Amygdala (tissue), 56 donors: ENCODE results near the gene KDM3A.

ENCODE experiments used
- DNase-seq, 56 donors: peaks; one replicate each; lab custom pipeline; 2025; lab: John Stamatoyannopoulos, UW

The KDM3A gene

DNA sequence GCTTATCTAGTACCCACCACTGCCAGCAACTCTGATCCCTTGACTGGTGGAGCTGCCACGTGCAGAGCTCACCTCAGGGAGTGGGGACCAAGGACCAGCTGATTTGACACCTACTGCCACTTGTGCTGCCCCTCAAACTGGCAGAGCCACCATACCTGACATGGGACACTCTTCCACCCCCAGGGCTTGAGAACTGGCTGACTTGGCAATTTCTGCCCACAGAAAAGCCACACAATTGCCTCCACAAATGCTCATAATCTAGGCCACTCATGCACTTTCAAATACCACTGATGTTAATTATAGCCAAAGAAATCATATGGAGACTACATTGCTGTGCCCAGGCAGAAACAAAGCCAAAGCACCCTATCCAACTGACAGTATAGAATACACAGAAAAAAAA lies 11.8 kb upstream of the KDM3A start:
- no peak for DNase-seq

DNA sequence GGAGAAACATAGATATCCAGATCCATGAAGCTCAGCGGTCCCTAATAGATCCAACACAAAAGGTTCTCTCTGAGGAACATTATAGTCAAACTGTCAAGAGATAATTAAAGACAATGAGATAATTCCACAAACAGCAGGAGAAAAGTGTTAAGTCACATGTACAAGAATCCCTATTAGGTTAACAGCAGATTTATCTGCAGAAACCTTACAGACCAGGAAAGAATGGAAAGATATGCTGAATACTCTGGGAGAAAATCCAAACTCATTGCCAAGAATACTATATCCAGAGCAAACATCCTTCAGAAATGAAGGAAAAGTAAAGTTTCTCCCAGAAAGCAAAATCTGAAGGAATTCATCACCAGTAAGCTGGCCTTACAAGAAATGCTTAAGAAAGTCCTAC lies 10.8 kb upstream of the KDM3A start:
- no peak for DNase-seq

DNA sequence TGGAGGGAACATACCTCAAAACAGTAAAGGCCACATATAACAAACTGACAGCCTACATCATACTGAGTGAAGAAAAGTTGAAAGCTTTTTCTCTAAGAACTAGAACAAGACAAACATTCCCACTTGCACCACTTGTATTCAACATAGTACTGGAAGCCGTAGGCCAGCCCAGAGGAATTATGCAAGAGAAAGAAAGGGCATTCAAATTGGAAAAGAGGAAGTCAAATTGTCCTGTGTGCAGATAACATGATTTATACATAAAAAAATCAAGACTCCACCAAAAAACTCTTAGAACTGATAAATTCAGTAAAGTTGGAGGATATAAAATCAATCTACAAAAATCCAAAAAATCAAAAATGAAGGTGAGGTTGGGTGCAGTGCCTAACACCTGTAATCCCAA lies 8.0 kb upstream of the KDM3A start:
- no peak for DNase-seq

DNA sequence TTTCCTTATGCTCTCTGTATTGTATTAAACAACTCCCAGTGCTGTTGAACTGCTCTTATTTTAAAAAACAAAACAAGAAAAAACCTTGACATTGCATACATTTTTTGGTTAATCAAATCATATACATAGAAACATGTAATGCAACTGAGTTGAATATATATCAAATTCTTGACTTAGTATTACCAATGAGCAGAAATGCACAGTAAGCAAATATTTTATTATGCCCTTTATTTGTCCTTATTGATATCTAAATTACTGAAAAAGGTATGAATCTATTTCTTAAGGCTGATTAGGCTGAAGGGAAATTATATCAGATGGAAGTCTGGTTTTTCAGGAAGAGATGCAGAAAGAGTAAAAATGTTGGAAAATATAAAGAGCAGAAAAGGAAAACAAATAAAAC lies 6.9 kb upstream of the KDM3A start:
- DNase-seq: no peak

DNA sequence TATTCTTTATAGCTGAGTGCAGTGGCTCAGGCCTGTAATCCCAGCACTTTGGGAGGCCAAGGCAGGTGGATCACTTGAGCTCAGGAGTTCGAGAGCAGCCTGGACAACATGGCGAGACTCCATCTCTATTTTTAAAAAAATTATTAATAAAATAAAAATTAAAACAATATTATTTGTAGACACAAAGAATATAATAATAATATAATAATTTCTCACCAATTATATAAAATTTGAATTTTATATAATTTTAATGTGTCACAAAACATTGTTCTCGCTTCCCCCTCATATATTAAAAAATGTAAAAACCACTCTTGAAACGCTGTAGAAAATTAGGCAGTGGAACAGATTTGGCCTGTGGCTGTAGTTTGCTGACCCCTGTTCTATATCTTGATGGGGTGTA lies 5.6 kb upstream of the KDM3A start:
- DNase-seq: no peak

DNA sequence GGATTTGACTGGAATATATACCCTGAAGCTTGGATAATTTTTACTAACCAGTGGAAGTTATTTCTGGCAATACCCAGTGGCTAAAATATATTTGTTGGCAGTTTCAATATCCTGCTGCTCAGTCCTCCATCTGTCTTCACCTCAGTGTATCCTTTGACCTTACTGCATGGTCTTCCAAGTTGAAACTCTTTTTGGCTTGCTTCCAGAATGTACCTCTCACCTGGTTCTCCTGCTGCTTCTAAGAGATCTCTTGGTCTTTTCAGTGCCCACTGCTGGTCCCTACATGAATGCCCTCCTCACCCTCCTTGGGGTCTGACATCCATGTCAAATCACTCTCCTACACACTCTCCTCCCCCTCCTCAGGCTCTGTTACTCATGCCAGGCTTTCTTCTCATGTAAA lies 4.8 kb upstream of the KDM3A start:
- no peak for DNase-seq

DNA sequence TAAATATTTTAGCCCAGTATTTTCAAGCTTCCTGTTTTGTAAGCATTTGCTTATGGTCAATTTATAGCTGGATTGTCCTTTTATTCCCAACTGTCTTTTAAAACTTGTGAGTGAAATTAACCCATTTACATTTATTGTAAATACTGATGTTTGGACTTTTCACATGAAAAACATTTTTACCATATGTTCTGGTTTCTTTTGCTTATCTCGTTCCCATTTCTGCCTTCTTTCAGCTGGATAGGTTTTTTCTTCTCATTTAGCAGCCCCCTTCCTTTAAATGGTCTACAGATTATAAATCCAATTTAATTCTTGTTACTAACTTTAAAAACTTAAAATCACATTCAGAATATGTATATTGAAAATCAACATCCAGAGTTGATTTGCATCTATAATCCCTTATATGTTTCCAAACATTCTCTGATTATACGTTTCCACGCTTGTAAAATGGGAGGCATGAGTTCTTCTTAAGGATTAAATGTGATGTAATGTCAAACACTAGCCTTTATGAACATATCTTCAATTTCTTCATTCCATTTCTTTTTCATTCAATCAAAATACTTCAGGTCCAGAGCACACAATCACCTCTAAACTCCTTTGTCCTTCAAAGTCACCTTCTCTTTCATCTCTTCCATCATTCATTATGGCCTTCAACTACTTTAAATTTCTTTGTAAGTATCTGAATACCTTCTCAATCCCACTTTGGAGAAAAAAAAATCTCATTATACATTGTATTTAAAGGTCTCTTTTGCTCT lies 1.1 kb upstream of the KDM3A start:
- no peak for DNase-seq

DNA sequence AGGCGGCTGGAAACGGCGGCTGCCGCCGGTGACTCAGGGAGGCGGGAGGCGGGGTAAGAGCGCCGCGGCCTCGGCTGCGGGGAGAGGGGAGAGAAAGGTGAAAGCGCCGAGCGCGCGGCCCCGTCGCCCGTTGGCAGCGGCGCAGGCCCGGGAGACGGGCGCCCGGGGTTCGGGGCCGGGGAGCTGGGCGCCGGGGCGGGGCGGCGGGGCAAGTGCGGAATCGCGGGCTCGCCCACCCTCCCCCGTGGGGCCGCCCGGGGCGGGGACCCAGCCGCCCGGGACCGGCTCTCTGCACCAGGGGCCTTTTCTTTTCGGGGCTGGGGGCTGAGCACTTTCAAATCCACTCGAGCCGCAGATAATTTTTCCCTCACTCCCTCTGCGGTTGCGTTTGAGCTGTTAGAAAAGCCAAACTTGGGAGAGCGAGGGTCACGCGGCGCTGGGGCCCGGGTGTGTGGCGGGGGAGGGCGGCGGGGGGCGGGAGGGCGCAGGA lies 266 bp downstream of the KDM3A start:
- DNase-seq: peak in 3 of 56 donors; percentile 36 to 66 (median 52)

DNA sequence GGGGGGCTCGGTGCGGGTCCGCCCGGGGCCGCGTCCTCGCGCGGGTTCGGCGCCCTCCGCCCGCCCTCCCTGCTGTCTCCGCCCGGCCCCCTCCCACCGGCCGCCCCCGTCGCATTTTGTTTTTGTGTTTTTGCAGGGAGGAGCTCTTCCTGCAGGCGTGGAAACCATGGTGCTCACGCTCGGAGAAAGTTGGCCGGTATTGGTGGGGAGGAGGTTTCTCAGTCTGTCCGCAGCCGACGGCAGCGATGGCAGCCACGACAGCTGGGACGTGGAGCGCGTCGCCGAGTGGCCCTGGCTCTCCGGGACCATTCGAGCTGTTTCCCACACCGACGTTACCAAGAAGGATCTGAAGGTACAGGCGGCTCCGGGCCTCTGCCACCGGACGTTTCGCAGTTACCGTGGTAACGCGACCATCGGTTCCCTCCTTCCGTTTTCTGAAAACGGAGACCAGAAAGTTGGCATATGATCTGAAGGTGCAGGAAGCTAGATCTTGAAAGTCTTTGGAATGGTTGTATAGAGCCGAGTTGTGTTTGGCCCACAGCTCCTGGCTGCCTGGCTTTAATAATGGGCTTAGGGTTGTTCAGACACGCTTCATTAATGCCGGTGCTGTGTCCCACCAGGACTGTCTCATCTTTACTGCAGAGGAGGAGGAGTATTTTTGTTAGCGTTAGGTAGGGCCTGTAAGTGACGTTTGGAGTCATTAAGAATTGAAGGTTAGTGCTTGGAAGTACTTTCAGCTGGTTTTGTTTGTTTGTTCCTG lies 891 bp downstream of the KDM3A start:
- DNase-seq: peak in 43 of 56 donors; percentile 11 to 74 (median 40)

DNA sequence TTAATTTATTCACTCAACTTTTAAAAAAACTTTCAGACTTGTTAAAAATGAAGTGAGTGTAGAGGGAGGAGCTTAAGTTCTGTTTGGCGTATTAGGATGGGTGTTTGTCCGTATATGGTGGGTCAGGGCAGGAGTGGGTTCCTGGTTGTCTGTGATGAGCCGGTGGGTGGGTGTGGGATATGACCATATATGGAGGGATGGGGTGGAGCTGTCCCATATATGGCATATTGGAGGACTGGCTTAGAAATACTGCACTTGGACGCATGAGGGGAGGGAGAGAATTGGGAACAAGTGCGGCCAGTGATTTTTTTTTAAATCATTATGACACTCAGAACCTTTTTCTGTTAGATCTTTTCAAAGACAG lies 1.5 kb downstream of the KDM3A start:
- peak in 52 of 56 donors; percentile 12 to 94 (median 67) for DNase-seq

DNA sequence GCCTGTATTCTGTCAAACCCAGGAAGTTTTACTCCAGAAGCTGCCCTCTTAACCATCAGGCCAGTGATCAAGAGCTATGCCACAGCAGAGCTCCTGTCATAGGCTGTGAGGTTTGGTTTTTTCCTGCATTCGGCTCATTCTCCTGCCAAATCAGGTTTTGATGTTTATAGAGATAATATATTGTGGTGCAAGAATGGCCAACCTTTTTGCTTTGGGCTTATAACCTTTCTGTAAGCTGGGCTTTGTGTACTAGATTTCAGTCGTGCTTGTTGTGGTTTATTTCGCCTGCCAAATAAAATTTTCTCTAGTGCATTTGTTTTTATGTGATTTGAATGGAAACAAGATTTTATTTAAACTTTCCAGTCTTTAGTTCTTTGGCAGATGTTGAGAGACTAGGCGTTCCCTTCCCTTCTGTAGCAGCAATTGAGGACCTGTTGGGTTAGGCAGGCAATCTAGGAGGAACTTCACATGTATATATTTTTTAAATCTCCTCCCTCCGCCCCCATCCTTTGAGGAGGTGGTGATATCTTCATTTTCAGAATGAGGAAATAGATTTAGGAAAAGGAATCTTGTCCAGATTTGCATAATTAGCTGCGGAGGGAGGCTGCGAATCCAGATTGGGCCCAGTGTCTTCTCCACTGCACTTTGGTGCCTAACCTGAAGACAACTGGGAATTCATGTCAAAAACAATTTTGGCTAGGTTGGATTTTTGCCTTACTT lies 2.6 kb downstream of the KDM3A start:
- no peak for DNase-seq

DNA sequence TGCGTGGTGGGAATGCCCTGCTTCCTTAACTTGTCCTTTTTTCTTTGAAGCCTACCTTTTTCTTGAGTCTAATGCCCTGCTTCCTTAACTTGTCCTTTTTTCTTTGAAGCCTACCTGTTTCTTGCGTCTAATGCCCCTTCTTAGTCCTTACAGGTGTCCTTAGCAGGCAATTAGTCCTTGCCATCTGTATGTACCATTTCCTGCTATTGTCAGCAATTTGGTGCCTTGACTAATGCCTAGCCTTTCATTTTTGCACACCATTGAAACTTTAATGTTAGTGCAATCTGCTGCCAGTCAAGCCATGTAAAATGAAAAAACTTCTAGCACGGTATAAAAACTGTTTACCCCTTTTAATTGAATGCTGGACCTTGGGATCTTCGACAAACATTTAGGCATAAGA lies 4.3 kb downstream of the KDM3A start:
- DNase-seq: no peak

DNA sequence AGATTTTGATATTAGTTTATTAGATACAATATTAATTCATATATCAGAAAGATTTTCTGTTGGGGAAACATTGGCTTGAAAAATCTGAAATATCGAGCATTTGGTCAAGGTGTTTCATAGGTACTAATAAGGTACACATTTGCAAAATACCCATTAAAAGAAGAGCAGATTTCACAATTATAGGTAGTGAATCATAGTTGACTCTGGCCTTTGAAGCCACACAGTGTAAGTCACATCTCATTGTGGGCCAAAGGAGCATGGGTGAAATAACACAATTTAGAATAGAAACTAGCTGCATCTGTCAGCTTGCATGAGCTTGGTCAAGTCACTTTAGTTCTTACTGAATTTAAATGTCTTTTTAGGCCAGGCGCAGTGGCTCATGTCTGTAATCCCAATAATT lies 4.9 kb downstream of the KDM3A start:
- DNase-seq: no peak

DNA sequence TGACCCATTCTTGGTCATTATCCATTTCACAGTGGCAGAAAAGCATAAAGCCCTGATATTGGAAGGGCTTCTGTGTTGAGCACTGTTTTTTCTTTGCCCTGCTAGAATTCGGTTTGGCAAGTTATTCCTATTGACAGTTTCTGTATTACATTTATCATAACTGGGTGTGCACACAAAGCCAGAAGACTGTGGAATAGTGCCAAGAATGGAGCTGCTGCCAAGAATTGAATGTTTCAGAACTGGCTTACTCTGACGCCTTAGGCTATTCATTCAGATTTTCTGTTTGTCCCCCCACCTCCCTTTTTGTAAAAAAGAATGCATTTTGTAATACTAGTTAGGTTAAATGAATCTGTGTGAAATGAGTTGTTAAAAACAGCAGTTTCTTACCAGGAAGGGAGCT lies 12.7 kb downstream of the KDM3A start:
- DNase-seq: peak in 15 of 56 donors; percentile 3 to 66 (median 15)

DNA sequence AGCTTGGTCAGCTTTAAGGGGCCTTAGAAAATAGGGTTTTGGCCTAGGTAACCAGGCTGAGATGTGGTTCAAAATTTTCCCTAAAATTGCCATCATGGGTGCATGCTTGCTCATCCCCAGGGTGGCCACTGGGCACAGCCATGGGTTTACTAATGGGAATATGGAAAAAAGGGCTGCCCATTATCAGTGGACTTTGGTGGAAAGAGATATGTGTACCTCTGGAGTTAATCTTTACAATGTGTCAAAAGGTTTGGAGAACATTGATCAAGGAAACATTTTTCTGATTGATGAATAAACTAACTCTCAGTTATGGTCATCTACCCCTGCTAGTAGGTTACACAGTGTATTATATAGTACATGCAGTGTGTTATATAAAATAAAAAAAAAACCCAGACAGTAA lies 13.1 kb downstream of the KDM3A start:
- no peak for DNase-seq

DNA sequence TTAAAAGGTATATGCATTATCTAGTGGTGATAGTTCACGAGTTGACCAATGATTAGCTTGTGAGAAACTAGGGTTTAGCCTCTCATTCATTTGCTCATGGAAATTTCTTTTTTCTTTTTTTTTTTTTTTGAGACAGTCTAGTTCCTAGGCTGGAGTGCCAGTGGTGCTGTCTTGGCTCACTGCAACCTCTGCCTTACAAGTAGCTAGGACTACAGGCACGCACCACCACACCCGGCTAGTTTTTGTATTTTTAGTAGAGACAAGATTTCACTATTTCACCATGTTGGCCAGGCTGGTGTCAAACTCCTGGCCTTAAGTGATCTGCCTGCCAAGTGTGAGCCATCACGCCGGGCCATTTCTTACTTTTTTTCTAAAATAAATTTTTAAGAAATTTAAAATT lies 14.0 kb downstream of the KDM3A start:
- DNase-seq: no peak

DNA sequence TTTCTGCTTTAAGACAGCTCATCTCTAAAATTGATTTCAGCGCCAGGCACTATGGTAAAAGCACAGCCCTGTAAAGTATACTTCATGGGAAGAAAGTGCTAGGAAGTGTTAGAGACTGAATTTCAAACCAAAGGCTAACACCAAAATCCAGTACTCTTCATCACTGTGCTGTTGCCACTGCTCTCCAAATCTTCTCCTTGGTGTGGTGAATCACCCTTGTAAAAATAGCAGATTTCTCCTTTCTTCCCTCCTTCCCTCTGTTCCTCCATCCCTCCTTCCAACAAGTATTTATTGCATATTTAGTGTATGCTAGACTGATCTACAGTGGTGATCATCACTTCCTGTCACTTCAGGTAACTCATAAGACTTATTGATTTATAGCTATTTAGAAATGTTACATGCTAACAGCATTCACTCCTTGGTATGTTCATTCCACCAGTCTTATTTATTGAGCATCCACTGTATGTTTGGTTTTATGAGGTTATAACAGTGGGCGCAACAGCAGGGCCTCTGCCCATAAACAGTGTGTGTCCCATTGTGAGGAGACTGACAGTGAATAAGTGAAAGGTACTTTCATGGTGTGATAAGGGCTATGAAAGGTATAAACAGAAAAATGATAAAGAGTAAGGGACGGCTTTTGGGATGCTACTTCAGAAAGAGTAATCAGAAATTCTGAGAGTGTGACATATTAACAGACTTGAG lies 20.0 kb downstream of the KDM3A start:
- DNase-seq: no peak

DNA sequence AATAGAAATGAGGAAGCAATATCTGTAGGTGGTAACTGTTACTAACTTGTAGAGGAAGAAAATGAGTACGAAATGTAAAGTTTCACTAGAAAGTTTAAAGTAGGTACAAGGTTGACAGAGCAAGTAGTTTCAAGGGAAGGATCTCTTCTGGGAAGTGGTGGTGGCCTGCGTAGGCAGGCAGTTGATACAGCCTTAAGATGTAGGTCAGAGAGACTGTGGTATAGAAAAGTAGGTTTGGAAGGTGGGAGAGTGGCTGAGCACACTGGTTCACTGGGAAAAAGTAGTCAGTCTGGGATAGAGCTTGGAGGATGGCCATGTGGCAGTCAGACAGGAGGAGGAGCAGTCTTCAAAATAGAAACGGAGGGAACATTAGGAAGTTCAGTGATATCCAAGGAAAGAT lies 23.5 kb downstream of the KDM3A start:
- no peak for DNase-seq

DNA sequence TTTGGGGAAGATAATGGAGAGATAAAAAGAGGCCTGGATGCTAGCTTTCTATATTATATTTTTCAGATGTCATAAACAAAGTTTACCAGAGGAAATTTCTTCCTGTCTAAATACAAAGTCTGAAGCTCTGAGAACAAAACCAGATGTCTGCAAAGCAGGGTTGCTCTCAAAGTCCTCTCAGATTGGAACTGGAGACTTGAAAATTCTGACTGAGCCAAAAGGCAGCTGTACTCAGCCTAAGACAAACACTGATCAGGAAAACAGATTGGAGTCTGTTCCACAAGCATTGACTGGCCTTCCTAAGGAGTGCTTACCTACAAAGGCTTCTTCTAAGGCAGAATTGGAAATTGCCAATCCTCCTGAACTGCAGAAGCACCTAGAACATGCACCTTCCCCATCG lies 25.1 kb downstream of the KDM3A start:
- no peak for DNase-seq

DNA sequence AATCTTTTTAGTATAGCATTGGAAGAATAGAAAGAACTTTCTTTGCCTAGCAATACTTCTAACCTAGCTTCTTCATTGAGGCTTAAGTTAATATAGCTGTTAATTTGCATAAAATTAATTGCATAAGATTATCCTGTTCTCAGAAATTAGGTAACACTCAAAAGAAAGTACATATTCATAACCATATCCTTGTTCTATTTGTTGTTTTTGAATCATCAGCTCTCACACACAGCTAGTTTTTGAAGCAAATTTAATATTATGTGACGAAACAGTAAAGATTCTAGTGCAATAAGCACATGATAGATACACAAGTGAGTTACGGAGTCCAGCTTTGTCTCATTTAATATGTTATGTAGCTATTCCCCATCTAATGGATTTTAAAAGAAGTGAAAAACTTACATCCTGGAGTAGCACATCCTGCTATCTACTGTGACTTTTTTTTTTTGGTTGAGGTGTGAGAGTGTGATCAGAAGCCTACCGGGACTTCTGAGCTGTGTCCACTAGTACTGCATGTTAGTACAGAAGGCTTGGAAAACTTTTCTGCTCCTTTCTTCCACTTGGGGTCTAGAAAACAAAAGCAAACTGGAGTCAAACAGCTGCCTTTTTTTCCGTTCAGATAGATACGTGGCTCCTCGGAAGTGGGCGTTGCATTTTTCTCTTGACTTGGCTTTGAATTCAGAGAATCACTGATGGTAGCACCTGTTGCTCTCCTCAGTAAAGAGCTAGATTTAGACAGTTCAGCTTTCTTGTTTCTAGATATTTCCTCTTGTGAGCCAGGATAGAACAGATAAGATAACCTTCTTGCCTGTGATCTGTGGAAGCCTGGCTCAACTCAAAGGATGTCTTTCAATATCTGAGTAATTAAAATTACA lies 27.2 kb downstream of the KDM3A start:
- DNase-seq: no peak
